ENCODE measurements around the gene ZBTB21. TPM values are rescaled to one million over a fixed set of nuclear protein-coding genes. Genes with fewer than 3 reads are reported as not detected.

Gene ZBTB21
- total RNA-seq, 2 experiments from 2014 or later = 132 to 139 TPM

- H3K36me3 Mint-ChIP-seq (ENCODE audit: low read depth) = peaks cover 71% of the 10 kb centered on the region
- H3K27me3 Mint-ChIP-seq = no peaks in the 10 kb centered on the region
- ChIA-PET CTCF (no interaction called here), POLR2A (no interaction called here)
- DNase-seq (no peak), ATAC-seq (ENCODE audit: poor library complexity) (no peak)
- no peak overlapping the region for H3K27ac Mint-ChIP-seq
- H3K4me1 Mint-ChIP-seq (ENCODE audit: low read depth) = no peaks in the 10 kb centered on the region
- no peaks in the 10 kb centered on the region for H3K9me3 Mint-ChIP-seq
- Histone ChIP-seq H3K4me3 (ENCODE audit: low read length) (no peak overlapping the region), H3K27ac (ENCODE audit: low read depth in 1 of 2, low read length in 2 of 2) (no peak overlapping the region), H3K4me1 (ENCODE audit: insufficient read depth, low read length) (no peaks in the 10 kb centered on the region), H3K27me3 (ENCODE audit: control insufficient read depth in 1 of 2, insufficient read depth in 2 of 2, low read length in 2 of 2) (no peaks in the 10 kb centered on the region), H3K9me3 (ENCODE audit: control insufficient read depth in 1 of 2, insufficient read depth in 1 of 2, low read length in 2 of 2) (peaks cover 0 to 9% of the 10 kb centered on the region in 2 experiments), H3K36me3 (ENCODE audit: insufficient read depth, low read length) (peaks cover 37% of the 10 kb centered on the region)
- intact Hi-C loops (cut with DNase I, micrococcal nuclease) = no loop called here
- no peak overlapping the region for H3K4me3 Mint-ChIP-seq
- no peak for TF ChIP-seq CTCF (IDR thresholded peaks at IDR 0.05)
Observed at GRCh38 chr21:41991659-41992058, 18.5 kb downstream of the ZBTB21 start.

DNA sequence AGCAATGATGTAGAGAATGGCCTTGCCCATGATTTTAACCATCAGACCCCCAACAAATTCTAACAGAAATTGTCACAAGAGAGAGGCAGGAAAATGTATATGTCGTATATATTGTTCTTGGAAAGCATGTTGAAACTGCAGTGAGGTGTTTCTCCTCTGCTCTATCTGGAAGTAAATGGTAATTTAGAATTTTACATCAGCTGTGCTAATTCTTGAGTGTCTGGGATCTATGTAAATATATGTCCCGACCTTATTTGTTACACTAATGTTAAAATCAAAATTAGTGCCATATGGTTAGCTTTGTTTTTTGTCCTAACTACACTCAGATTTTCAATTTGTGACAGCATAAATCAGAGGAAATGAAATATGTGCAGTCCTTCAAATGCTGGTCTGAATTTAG is 20.5 kb downstream of the ZBTB21 start:
- ChIA-PET CTCF (no interaction called here), POLR2A (no interaction called here)
- H3K36me3 Mint-ChIP-seq (ENCODE audit: low read depth) = peaks cover 51% of the 10 kb centered on the region
- no peak overlapping the region for H3K27ac ChIP-seq (ENCODE audit: low read depth in 1 of 2, low read length in 2 of 2)
- H3K27me3 Mint-ChIP-seq = no peaks in the 10 kb centered on the region
- peaks cover 32% of the 10 kb centered on the region for H3K36me3 ChIP-seq (ENCODE audit: insufficient read depth, low read length)
- TF ChIP-seq CTCF (IDR thresholded peaks at IDR 0.05) = no peak
- H3K27me3 ChIP-seq (ENCODE audit: control insufficient read depth in 1 of 2, insufficient read depth in 2 of 2, low read length in 2 of 2) = no peaks in the 10 kb centered on the region
- H3K27ac Mint-ChIP-seq = no peak overlapping the region
- DNase-seq (no peak), ATAC-seq (ENCODE audit: poor library complexity) (no peak)
- no peak overlapping the region for H3K4me3 ChIP-seq (ENCODE audit: low read length)
- no peaks in the 10 kb centered on the region for H3K9me3 ChIP-seq (ENCODE audit: control insufficient read depth in 1 of 2, insufficient read depth in 1 of 2, low read length in 2 of 2)
- H3K4me1 Mint-ChIP-seq (ENCODE audit: low read depth) = no peaks in the 10 kb centered on the region
- intact Hi-C loops (cut with DNase I, micrococcal nuclease) = no loop called here
- no peak overlapping the region for H3K4me3 Mint-ChIP-seq
- H3K4me1 ChIP-seq (ENCODE audit: insufficient read depth, low read length) = no peaks in the 10 kb centered on the region
- no peaks in the 10 kb centered on the region for H3K9me3 Mint-ChIP-seq

DNA sequence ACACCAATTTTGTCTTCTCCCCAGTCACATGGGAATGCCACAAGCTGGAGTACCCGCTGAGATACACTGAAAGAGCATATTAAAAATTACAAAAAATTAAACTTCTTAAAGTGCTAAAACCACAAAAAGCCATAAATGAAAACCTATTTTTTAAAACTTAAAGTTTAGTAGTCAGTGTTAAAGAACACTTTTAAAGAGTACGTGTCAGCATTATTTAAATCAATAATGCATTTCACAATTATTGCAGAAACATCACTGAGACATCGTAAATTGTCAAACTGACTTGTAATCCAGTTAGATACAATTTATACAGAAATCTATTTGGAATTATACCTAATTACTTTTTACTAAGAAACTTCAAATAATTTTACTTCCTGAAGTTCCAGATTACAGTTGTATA is 22.9 kb downstream of the ZBTB21 start:
- H3K9me3 ChIP-seq (ENCODE audit: control insufficient read depth in 1 of 2, insufficient read depth in 1 of 2, low read length in 2 of 2) = no peaks in the 10 kb centered on the region
- ATAC-seq (ENCODE audit: poor library complexity) (no peak), DNase-seq (no peak)
- intact Hi-C loops (cut with DNase I, micrococcal nuclease) = no loop called here
- Mint-ChIP-seq H3K9me3 (peaks cover 7% of the 10 kb centered on the region), H3K27ac (no peak overlapping the region), H3K27me3 (no peaks in the 10 kb centered on the region), H3K4me3 (no peak overlapping the region), H3K36me3 (ENCODE audit: low read depth) (peaks cover 27% of the 10 kb centered on the region), H3K4me1 (ENCODE audit: low read depth) (no peaks in the 10 kb centered on the region)
- CTCF ChIA-PET = no interaction called here
- H3K36me3 ChIP-seq (ENCODE audit: insufficient read depth, low read length) = peaks cover 14% of the 10 kb centered on the region
- H3K27me3 ChIP-seq (ENCODE audit: control insufficient read depth in 1 of 2, insufficient read depth in 2 of 2, low read length in 2 of 2) = no peaks in the 10 kb centered on the region
- POLR2A ChIA-PET = interaction anchor here (0.9 kb wide), 1 partner anchor 14 kb away, joined by 3 read pairs; no protein-coding TSS in a partner anchor
- no peaks in the 10 kb centered on the region for H3K4me1 ChIP-seq (ENCODE audit: insufficient read depth, low read length)
- TF ChIP-seq CTCF (IDR thresholded peaks at IDR 0.05) = no peak
- H3K27ac ChIP-seq (ENCODE audit: low read depth in 1 of 2, low read length in 2 of 2) = no peak overlapping the region
- no peak overlapping the region for H3K4me3 ChIP-seq (ENCODE audit: low read length)
